SJCRH30 (cell line): Measurements from ENCODE around the gene EDA2R. TPM values are rescaled to one million over a fixed set of nuclear protein-coding genes. Genes with fewer than 3 reads are reported as not detected.

Source experiments
- DNase-seq, 2 experiments: peaks; one replicate each; pipeline ENCODE4 v3.0.0-alpha.2; 2015 to 2020
- H3K27ac ChIP-seq: fragments of 250-450 bp; sonication (Bioruptor Pico); 2 replicates; pipeline ENCODE4 v1.5.1; 2020; ENCODE audit warnings: mild to moderate bottlenecking, moderate library complexity
- H3K27me3 ChIP-seq: fragments of 250-450 bp; sonication (Bioruptor Pico); 2 replicates; pipeline ENCODE4 v1.5.1; 2020; ENCODE audit warnings: mild to moderate bottlenecking, moderate library complexity
- H3K36me3 ChIP-seq: fragments of 250-450 bp; sonication (Bioruptor Pico); 2 replicates; pipeline ENCODE4 v1.5.1; 2020; ENCODE audit warnings: mild to moderate bottlenecking, moderate library complexity
- H3K4me1 ChIP-seq: fragments of 250-450 bp; sonication (Bioruptor Pico); 2 replicates; pipeline ENCODE4 v1.5.1; 2020; ENCODE audit warnings: mild to moderate bottlenecking, moderate library complexity
- H3K4me3 ChIP-seq: fragments of 250-450 bp; sonication (Bioruptor Pico); 2 replicates; pipeline ENCODE4 v1.5.1; 2020; ENCODE audit warnings: mild to moderate bottlenecking, moderate library complexity
- H3K9me3 ChIP-seq: fragments of 250-450 bp; sonication (Bioruptor Pico); replicated peaks from 2 replicates; pipeline ENCODE4 v1.5.1; 2020; ENCODE audit warnings: mild to moderate bottlenecking, moderate library complexity
- total RNA-seq: library from RNA; depleted of rRNA; stranded (reverse); fragments of >200 nt; shearing (Covaris generic); gene quantifications from 2 replicates; pipeline ENCODE4 v1.2.3, GENCODE V29; 2014

Gene EDA2R
- total RNA-seq, 1 experiment from 2014 or later = 0.34 TPM

GRCh38 chrX:66625525-66625924 is 13.4 kb downstream of the EDA2R start:
- no peak for DNase-seq
- no peaks in the 10 kb centered on the region for H3K9me3 ChIP-seq
- no peaks in the 10 kb centered on the region for H3K27me3 ChIP-seq
- no peak overlapping the region for H3K4me3 ChIP-seq
- H3K36me3 ChIP-seq = no peaks in the 10 kb centered on the region
- H3K4me1 ChIP-seq = no peaks in the 10 kb centered on the region
- H3K27ac ChIP-seq = no peak overlapping the region

GRCh38 chrX:66622209-66622608 is 16.7 kb downstream of the EDA2R start:
- no peaks in the 10 kb centered on the region for H3K27me3 ChIP-seq
- H3K9me3 ChIP-seq = no peaks in the 10 kb centered on the region
- peak in 1 of 2 experiments; percentile 2 for DNase-seq
- no peak overlapping the region for H3K4me3 ChIP-seq
- no peaks in the 10 kb centered on the region for H3K4me1 ChIP-seq
- H3K27ac ChIP-seq = no peak overlapping the region
- no peaks in the 10 kb centered on the region for H3K36me3 ChIP-seq

- no peaks in the 10 kb centered on the region for H3K36me3 ChIP-seq
- no peak overlapping the region for H3K27ac ChIP-seq
- H3K27me3 ChIP-seq = no peaks in the 10 kb centered on the region
- no peaks in the 10 kb centered on the region for H3K9me3 ChIP-seq
- H3K4me1 ChIP-seq = no peaks in the 10 kb centered on the region
- H3K4me3 ChIP-seq = no peak overlapping the region
- no peak for DNase-seq
Measured at GRCh38 chrX:66616944-66617343, 21.9 kb downstream of the EDA2R start.

DNA sequence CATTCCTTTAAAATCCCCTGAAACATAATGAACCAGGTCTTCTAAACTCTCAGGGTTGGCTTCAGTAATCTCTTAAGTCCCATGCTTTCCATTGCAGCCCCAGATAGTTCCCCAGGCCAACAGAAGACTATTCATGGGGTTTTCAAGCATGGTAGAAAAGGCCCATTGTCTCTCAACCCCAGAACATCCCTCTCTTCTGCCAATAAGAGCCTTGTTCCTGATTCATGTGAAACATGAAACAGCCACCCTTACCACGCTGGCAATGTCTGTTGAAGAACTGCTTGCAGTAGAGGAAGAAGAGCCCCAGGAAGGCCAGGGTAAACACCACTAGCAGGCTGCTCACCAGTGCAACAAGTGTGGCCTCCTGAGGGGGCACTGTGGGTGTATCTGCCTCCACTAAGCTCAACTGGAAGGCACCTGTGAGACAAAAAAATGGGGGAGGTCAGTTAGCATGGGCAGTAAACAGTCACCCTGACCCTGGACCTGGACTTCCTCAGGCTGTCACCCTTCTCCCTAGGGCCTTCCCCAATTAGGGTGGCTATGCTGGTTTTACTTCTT is 36.4 kb downstream of the EDA2R start:
- Histone ChIP-seq H3K27me3 (no peaks in the 10 kb centered on the region), H3K27ac (no peak overlapping the region), H3K36me3 (no peaks in the 10 kb centered on the region), H3K9me3 (no peaks in the 10 kb centered on the region), H3K4me3 (no peak overlapping the region), H3K4me1 (no peaks in the 10 kb centered on the region)
- DNase-seq = peak in 1 of 2 experiments; percentile 3

DNA sequence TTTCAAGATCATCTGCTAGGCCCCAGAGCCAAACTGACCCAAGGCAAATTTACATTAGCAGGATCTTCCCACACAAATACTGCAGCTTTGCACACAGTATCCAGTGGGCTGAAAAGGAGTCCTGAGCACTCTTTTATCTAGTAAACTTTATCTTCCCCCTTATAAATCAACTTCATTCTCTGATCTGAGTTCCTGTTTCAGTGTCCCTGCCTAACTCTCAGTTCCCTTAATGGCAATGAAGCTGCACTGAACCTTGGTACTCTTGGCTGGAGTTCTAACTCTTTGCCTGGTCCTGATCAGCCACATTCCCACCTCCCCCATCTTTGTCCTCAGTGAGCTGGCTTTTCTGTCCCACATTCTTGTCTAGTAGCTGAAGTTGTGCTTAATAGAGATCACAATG is 37.4 kb downstream of the EDA2R start:
- Histone ChIP-seq H3K9me3 (no peaks in the 10 kb centered on the region), H3K27me3 (no peaks in the 10 kb centered on the region), H3K4me1 (no peaks in the 10 kb centered on the region), H3K27ac (no peak overlapping the region), H3K36me3 (no peaks in the 10 kb centered on the region), H3K4me3 (no peak overlapping the region)
- no peak for DNase-seq

DNA sequence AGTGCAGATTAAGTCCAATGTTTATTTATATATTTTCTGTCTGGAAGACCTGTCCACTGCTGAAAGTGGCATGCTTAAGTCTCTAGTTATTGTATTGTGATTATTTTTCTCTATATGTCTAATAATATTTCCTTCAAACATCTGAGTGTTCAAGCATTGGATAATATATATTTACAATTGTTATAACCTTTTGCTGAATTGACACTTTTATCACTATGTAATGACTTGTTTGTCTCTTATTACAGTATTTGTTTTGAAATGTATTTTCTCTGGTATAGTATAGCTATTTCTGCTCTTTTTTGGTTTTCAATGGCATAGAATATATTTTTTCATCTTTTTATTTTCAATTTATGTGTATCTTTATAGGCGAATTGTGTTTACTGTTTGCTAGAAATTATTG is 59.7 kb downstream of the EDA2R start:
- no peaks in the 10 kb centered on the region for H3K4me1 ChIP-seq
- no peaks in the 10 kb centered on the region for H3K36me3 ChIP-seq
- H3K4me3 ChIP-seq = no peak overlapping the region
- H3K27ac ChIP-seq = no peak overlapping the region
- no peaks in the 10 kb centered on the region for H3K27me3 ChIP-seq
- H3K9me3 ChIP-seq = no peaks in the 10 kb centered on the region
- DNase-seq = no peak

DNA sequence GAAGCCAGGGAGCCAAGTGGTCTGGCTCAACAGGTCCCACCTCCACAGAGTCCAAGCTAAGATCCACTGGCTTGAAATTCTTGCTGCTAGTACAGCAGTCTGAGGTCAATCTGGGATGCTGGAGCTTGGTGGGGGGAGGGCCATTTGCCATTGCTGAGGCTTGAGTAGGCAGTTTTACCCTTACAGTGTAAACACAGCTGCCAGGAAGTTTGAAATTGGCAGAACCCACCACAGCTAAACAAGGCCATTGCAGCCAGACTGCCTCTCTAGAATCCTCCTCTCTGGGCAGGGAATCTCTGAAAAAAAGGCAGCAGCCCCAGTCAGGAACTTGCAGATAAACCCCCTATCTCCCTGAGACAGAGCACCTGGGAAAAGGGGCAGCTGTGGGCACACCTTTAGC is 84.9 kb downstream of the EDA2R start:
- Histone ChIP-seq H3K27ac (no peak overlapping the region), H3K4me1 (no peaks in the 10 kb centered on the region), H3K4me3 (no peak overlapping the region), H3K27me3 (no peaks in the 10 kb centered on the region), H3K9me3 (no peaks in the 10 kb centered on the region), H3K36me3 (no peaks in the 10 kb centered on the region)
- peak; percentile 26 to 34 for DNase-seq

- no peaks in the 10 kb centered on the region for H3K36me3 ChIP-seq
- no peak for DNase-seq
- H3K4me3 ChIP-seq = no peak overlapping the region
- no peaks in the 10 kb centered on the region for H3K4me1 ChIP-seq
- no peaks in the 10 kb centered on the region for H3K27me3 ChIP-seq
- H3K9me3 ChIP-seq = no peaks in the 10 kb centered on the region
- no peak overlapping the region for H3K27ac ChIP-seq
Measured at GRCh38 chrX:66547847-66548369, 91.0 kb downstream of the EDA2R start.
